IMR-90 (cell line): Measurements from ENCODE around the gene PTH2. TPM values are rescaled to one million over a fixed set of nuclear protein-coding genes. Genes with fewer than 3 reads are reported as not detected.

Experiments
- ATAC-seq: fragments of 200-7000 bp; cut with Tn5 transposase; 2 replicates; pipeline ENCODE4 v1.9.1; 2020; ENCODE audit warnings: low read depth, mild to moderate bottlenecking, moderate library complexity
- BruUV-seq: library from RNA; stranded (reverse); fragments of 400-500 nt; replicated peaks from 2 replicates; lab custom pipeline; 2021; lab: Mats Ljungman, UMichigan
- CTCF ChIA-PET: fragments of 300-600 bp; formaldehyde crosslinking; extraction: SDS; loops from one replicate; lab custom pipeline; 2021; ENCODE audit warnings: antibody characterized with exemption; lab: Yijun Ruan, JAX
- POLR2A ChIA-PET: fragments of 300-600 bp; sonication (Branson Sonifier 250); formaldehyde crosslinking; loops from one replicate; lab custom pipeline; 2022; ENCODE audit warnings: antibody characterized with exemption; ENCODE audit not compliant: unreplicated experiment; lab: Charles Lee
- DNase-seq: peaks from one replicate; pipeline ENCODE4 v3.0.0; 2013
- H2AFZ ChIP-seq: replicated peaks from 2 replicates; pipeline ENCODE3; 2013; ENCODE audit warnings: low read length, mild to moderate bottlenecking; ENCODE audit not compliant: poor library complexity
- H2AK5ac ChIP-seq: 2 replicates; pipeline ENCODE4 v1.6.1; 2013; ENCODE audit warnings: low read depth, low read length, inconsistent platforms
- H2AK9ac ChIP-seq: replicated peaks from 2 replicates; pipeline ENCODE3; 2013; ENCODE audit warnings: mild to moderate bottlenecking, low read depth, low read length, moderate library complexity; ENCODE audit not compliant: poor library complexity
- H2BK120ac ChIP-seq: 2 replicates; pipeline ENCODE4 v1.6.1; 2013; ENCODE audit warnings: low read depth, low read length, inconsistent platforms
- H2BK15ac ChIP-seq: 3 replicates; pipeline ENCODE4 v1.6.1; 2013; ENCODE audit warnings: low read depth, low read length, inconsistent platforms
- H2BK20ac ChIP-seq: 2 replicates; pipeline ENCODE4 v1.6.1; 2013; ENCODE audit warnings: low read depth, mild to moderate bottlenecking, inconsistent platforms, low read length, moderate library complexity
- H2BK5ac ChIP-seq: 2 replicates; pipeline ENCODE4 v1.6.1; 2013; ENCODE audit warnings: mild to moderate bottlenecking, low read depth, low read length, inconsistent platforms; ENCODE audit not compliant: poor library complexity, severe bottlenecking
- H3K14ac ChIP-seq: replicated peaks from 2 replicates; pipeline ENCODE4 v1.6.1; 2013; ENCODE audit warnings: low read depth, low read length, inconsistent platforms
- H3K18ac ChIP-seq: 2 replicates; pipeline ENCODE4 v1.6.1; 2013; ENCODE audit warnings: low read depth, low read length, control low read depth
- H3K23ac ChIP-seq: 2 replicates; pipeline ENCODE4 v1.6.1; 2013; ENCODE audit warnings: low read depth, low read length, inconsistent platforms
- H3K27ac ChIP-seq: 2 replicates; pipeline ENCODE4 v1.5.1; 2013; ENCODE audit warnings: mild to moderate bottlenecking, control low read depth, low read length; ENCODE audit not compliant: insufficient read depth
- H3K27me3 ChIP-seq: 2 replicates; pipeline ENCODE4 v1.6.1; 2013; ENCODE audit warnings: low read length; ENCODE audit not compliant: control insufficient read depth, insufficient read depth
- H3K36me3 ChIP-seq: 2 replicates; pipeline ENCODE4 v1.6.1; 2013; ENCODE audit warnings: low read length, mixed read lengths; ENCODE audit not compliant: control insufficient read depth, insufficient read depth
- H3K4ac ChIP-seq: 2 replicates; pipeline ENCODE4 v1.6.1; 2013; ENCODE audit warnings: low read depth, low read length, inconsistent platforms
- H3K4me1 ChIP-seq: 2 replicates; pipeline ENCODE4 v1.6.1; 2013; ENCODE audit warnings: low read length, mixed read lengths; ENCODE audit not compliant: control insufficient read depth, insufficient read depth
- H3K4me2 ChIP-seq: 2 replicates; pipeline ENCODE4 v1.6.1; 2013; ENCODE audit warnings: low read depth, mild to moderate bottlenecking, control low read depth, low read length, moderate library complexity
- H3K4me3 ChIP-seq: 2 replicates; pipeline ENCODE4 v1.5.1; 2013; ENCODE audit warnings: low read depth, mild to moderate bottlenecking, control low read depth, low read length, moderate library complexity; ENCODE audit not compliant: insufficient read depth
- H3K56ac ChIP-seq: 2 replicates; pipeline ENCODE4 v1.6.1; 2013; ENCODE audit warnings: low read length, inconsistent platforms; ENCODE audit not compliant: insufficient read depth; ENCODE audit errors: extremely low read depth
- H3K79me1 ChIP-seq, 2 experiments: 2 replicates each; pipeline ENCODE4 v1.6.1; 2013; ENCODE audit warnings: low read length in 2 of 2, inconsistent platforms in 1 of 2, low read depth in 1 of 2
- H3K9ac ChIP-seq: 2 replicates; pipeline ENCODE4 v1.6.1; 2013; ENCODE audit warnings: low read depth, low read length, control low read depth
- H3K9me1 ChIP-seq: 2 replicates; pipeline ENCODE4 v1.6.1; 2013; ENCODE audit warnings: low read length, inconsistent platforms; ENCODE audit not compliant: insufficient read depth
- H3K9me3 ChIP-seq: 2 replicates; pipeline ENCODE4 v1.6.1; 2013; ENCODE audit warnings: low read length; ENCODE audit not compliant: control insufficient read depth, insufficient read depth
- H4K20me1 ChIP-seq: 2 replicates; pipeline ENCODE4 v1.6.1; 2013; ENCODE audit warnings: low read length, inconsistent platforms; ENCODE audit not compliant: insufficient read depth
- H4K5ac ChIP-seq: 2 replicates; pipeline ENCODE4 v1.6.1; 2013; ENCODE audit warnings: mild to moderate bottlenecking, low read depth, low read length, control low read depth
- H4K8ac ChIP-seq, 2 experiments: 2 replicates each; pipeline ENCODE4 v1.6.1; 2013; ENCODE audit warnings: low read depth in 2 of 2, low read length in 2 of 2, control low read depth in 1 of 2, inconsistent platforms in 1 of 2
- H4K91ac ChIP-seq: 2 replicates; pipeline ENCODE4 v1.6.1; 2013; ENCODE audit warnings: low read depth, low read length, inconsistent platforms; ENCODE audit not compliant: insufficient read depth
- RFX5 ChIP-seq: IDR thresholded peaks from 2 replicates; pipeline ENCODE4 v1.8.0; 2012; ENCODE audit warnings: low read depth, mild to moderate bottlenecking, low read length, moderate library complexity
- SMC3 ChIP-seq: fragments of 150-350 bp; IDR thresholded peaks from 2 replicates; pipeline ENCODE4 v1.6.1; 2016; ENCODE audit warnings: low read depth, mild to moderate bottlenecking, antibody characterized with exemption, low read length, moderate library complexity
- WGBS, 2 experiments: methylation state at CpG; one replicate each; pipeline versions ENCODE4 v1.1.5 to v1.1.7; 2013; ENCODE audit warnings: missing lambda C conversion rate in 2 of 2; ENCODE audit not compliant: insufficient read length in 1 of 2; ENCODE audit errors: extremely low coverage in 2 of 2; 5-methylcytosine and 5-hydroxymethylcytosine counted together
- dilution Hi-C: fragments of 300-500 bp; cut with HindIII; formaldehyde crosslinking; loops from one replicate; pipeline ENCODE4 v1.14.3; 2018; ENCODE audit warnings: low sequenced_read_pairs; ENCODE audit not compliant: unreplicated experiment
- in situ Hi-C: fragments of 300-500 bp; cut with MboI; formaldehyde crosslinking; loops from 3 replicates; pipeline ENCODE4 v1.14.3; 2019; ENCODE audit warnings: low sequenced_read_pairs, inconsistent platforms, mixed read lengths
- intact Hi-C: fragments of 100-400 bp; cut with micrococcal nuclease; formaldehyde crosslinking; loops from 2 replicates; pipeline ENCODE4 v1.10.0; 2022
- polyA plus RNA-seq, 3 experiments: library from polyadenylated mRNA; depleted of rRNA; stranded (reverse); fragments of >200 nt; gene quantifications; 2 replicates each; pipeline ENCODE4 v1.2.3, GENCODE V29; 2012; ENCODE audit warnings: low replicate concordance in 1 of 3
- total RNA-seq: library from RNA; depleted of rRNA; stranded (reverse); fragments of >200 nt; gene quantifications from 2 replicates; pipeline ENCODE4 v1.2.3, GENCODE V29; 2012

The PTH2 gene
- total and polyA plus RNA-seq, 2 of the 4 experiments (the other 2 are of a cell fraction): not detected

DNA sequence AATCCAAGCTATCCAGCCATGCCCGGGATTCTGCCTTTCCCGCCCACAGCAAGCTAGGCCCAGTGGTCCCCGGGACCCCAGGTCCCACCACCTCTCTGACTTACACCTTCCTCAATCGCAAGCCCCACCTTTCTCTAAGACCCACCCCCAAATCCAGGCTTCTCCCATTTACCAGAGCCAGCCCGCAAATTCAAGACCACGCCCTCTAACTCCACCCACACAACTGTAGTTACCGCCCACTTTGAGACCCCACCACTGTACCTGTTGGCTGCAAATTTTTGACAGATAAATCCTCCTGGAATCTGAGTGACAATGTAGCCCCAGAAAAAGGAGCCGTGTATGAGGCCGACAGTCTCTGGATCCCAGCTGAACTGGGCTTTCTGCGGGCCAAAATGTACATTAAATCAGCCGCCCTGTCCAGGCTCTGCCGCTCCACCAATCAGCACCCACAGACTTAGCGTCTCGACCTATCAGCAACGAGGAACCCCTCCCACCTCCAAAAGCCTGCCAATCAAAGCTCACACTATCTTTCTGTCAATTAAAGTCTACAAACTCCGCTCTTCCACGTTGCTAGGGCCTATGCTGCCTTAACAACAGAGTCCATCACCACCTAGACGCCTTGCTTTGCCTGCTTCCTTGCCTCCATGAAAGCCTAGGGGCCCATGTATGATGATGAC is 11.8 kb upstream of the PTH2 start:
- Histone ChIP-seq H3K9me3 (peaks cover 18% of the 10 kb centered on the region), H4K5ac (no peak overlapping the region), H3K14ac (no peak overlapping the region), H3K79me1 (no peaks in the 10 kb centered on the region), H2BK20ac (no peak overlapping the region), H4K91ac (no peak overlapping the region), H3K36me3 (no peaks in the 10 kb centered on the region), H3K4me2 (no peak overlapping the region), H3K9me1 (no peaks in the 10 kb centered on the region), H3K9ac (no peak overlapping the region), H3K4ac (no peak overlapping the region), H2BK120ac (no peak overlapping the region), H2AK5ac (no peak overlapping the region), H3K4me3 (no peak overlapping the region), H2AFZ (no peak overlapping the region), H4K8ac (no peak overlapping the region), H3K23ac (no peak overlapping the region), H2BK5ac (no peak overlapping the region), H3K56ac (no peak overlapping the region), H3K18ac (no peak overlapping the region), H4K20me1 (no peaks in the 10 kb centered on the region), H3K4me1 (no peaks in the 10 kb centered on the region), H2AK9ac (no peak overlapping the region), H2BK15ac (no peak overlapping the region), H3K27me3 (peaks cover 98% of the 10 kb centered on the region), H3K27ac (no peak overlapping the region)
- 89% methylated on average over 12 of the region's 18 CpGs; no CpG with 5 or more reads in 1 of the 2 experiments for WGBS, 2 experiments
- no TSS peak for BruUV-seq
- in situ Hi-C loops (loop anchor here (10.0 kb wide), 1 partner anchor 170 kb away; no protein-coding TSS in a partner anchor), dilution Hi-C loops (no loop called here), intact Hi-C loops (no loop called here)
- CTCF ChIA-PET: interaction anchor here (0.6 kb wide), 1 partner anchor 29 kb away, joined by 4 read pairs; no protein-coding TSS in a partner anchor
- TF ChIP-seq RFX5: no peak
- no peak for TF ChIP-seq SMC3
- DNase-seq: no peak
- no peak for ATAC-seq
- POLR2A ChIA-PET: no interaction called here
